ENCODE results near the gene CLDN15.

The CLDN15 gene

DNA sequence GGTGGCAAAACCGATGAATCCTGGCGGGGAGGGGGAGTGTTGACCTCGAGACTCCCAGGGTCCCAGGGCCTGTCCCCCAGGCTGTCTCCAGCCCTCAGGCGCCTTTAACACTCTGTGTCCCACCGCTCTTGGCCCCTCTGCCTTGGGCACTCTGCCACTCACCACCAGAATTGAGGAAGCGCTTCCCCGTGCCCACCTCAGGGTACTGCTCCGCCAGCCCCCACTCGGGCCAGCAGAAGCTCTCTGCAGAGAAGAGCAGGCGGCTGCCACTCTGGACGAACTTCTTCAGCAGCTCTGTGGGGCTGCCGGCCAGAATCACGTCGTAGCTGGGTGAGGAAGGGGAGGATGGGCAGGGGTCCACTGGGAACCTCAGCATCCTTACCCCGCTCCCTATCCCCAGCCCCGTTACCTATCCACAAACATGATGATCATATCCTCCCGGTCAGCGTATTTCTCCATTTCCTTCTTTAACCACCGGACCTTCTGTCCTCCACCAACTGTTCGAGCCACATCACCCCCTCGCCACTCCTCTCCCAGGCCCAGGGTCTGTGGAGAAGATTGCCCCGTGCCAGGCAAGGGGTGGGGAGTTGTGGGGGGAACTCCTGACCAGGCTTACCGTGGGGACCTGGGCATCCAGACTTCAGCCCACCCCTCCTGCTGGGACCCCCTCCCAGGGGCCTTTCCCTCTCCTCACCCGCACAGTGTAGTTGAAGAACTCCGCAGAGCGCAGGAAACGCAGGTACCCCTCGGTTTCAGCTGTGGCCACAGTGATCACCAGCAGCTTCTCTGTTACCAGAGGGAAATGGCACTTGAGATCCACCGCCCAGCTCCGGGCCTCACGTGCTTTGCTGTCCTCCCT is 21.4 kb downstream of the CLDN15 start:
- H3K27ac ChIP-seq, result peak overlapping the region; percentile 94
- TF ChIP-seq, protein P1, sequence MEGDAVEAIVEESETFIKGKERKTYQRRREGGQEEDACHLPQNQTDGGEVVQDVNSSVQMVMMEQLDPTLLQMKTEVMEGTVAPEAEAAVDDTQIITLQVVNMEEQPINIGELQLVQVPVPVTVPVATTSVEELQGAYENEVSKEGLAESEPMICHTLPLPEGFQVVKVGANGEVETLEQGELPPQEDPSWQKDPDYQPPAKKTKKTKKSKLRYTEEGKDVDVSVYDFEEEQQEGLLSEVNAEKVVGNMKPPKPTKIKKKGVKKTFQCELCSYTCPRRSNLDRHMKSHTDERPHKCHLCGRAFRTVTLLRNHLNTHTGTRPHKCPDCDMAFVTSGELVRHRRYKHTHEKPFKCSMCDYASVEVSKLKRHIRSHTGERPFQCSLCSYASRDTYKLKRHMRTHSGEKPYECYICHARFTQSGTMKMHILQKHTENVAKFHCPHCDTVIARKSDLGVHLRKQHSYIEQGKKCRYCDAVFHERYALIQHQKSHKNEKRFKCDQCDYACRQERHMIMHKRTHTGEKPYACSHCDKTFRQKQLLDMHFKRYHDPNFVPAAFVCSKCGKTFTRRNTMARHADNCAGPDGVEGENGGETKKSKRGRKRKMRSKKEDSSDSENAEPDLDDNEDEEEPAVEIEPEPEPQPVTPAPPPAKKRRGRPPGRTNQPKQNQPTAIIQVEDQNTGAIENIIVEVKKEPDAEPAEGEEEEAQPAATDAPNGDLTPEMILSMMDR (IDR thresholded peaks at IDR 0.05), result no peak
- no peak for TF ChIP-seq ZFX (IDR thresholded peaks at IDR 0.05; ENCODE audit: borderline replicate concordance)

DNA sequence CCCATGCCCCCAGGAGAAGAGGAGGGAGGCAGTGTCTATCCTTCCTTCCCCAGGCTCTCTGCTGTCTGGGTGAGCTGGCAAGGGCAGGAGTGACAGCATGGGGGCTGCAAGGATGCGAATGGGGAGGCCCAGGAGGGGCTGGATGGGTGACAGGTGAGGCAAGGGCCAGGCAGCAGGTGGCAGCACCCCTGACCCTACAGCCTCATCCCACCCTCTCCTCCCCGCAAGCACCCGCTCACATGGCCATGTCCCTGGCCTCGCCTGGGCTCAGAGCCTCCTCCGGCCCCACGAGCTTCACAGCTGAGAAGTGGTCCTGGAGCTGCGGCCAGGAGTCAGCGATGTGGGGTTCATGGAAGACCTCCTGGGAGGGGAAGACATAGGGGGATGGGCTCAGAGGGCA is 25.6 kb downstream of the CLDN15 start:
- no peak overlapping the region for H3K27ac ChIP-seq
- no peak for TF ChIP-seq ZFX (IDR thresholded peaks at IDR 0.05; ENCODE audit: borderline replicate concordance)
- TF ChIP-seq, protein P1 (IDR thresholded peaks at IDR 0.05), result no peak

DNA sequence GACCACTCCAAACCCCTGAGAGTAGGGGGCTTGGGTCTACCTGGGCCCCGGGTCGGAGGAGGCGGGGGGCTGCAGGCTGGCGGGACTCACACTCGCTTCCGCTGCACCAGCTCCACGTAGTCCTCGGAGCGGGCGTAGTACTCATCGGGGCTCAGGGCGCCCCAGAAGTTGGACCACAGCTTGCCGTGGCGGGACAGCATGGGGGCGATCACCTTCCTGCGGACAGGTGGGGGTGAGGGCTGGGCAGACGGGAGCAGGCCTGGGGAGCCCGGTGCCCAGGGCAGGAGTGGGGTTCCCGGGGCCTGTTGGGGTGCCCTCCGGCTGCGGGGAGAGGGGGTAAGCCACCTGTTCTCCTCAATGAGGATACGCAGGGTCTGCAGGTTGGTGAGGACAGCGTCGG is 26.1 kb downstream of the CLDN15 start:
- TF ChIP-seq ZFX (IDR thresholded peaks at IDR 0.05; ENCODE audit: borderline replicate concordance), result no peak
- TF ChIP-seq, protein P1 (IDR thresholded peaks at IDR 0.05), result no peak

DNA sequence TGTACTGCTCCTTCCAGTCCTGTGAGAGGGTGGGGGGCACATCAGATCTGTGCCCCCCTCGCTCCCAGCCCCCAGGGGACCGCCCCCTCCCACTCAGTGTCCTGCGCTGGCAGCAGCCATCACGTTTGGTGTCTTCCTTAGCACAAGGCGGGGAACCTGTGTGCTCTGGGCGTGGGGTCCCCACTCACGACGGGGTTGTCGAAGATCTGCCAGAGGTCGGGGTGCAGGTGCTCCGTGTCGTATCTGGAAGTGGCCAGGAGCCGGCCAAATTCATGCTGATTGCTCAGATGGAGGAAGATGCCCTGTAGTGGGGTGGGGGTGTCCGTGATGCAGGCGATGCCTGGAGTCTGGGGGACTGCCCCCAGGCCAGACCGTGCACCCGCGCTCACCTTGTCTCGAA is 27.5 kb downstream of the CLDN15 start:
- no peak overlapping the region for H3K27ac ChIP-seq
- no peak for TF ChIP-seq ZFX (IDR thresholded peaks at IDR 0.05; ENCODE audit: borderline replicate concordance)
- TF ChIP-seq, protein P1 (IDR thresholded peaks at IDR 0.05), result no peak

More for the DNA sequence above, 26.1 kb downstream of the CLDN15 start:
- H3K27ac ChIP-seq, result no peak overlapping the region

DNA sequence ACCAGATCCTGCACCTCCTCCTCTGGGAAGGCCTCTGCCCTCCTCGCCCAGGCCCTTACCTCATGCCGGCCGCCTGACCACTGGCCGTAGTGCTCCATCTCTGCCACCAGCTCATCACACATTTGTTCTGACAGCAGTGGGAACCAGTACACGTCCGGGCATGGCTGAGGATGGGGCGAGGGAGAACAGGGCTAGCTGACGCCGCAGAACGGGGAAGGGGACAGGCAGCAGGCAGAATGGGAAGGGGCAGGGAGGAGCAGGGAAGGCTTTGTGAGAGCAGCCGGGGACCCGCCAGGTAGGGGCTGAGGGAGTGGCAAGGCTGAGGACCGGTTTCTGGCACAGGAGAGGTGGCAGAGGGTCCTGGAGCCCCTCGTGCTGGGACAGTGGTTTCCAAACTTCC is 28.8 kb downstream of the CLDN15 start:
- TF ChIP-seq, protein P1 (IDR thresholded peaks at IDR 0.05), result no peak
- no peak for TF ChIP-seq ZFX (IDR thresholded peaks at IDR 0.05; ENCODE audit: borderline replicate concordance)
- H3K27ac ChIP-seq, result no peak overlapping the region

DNA sequence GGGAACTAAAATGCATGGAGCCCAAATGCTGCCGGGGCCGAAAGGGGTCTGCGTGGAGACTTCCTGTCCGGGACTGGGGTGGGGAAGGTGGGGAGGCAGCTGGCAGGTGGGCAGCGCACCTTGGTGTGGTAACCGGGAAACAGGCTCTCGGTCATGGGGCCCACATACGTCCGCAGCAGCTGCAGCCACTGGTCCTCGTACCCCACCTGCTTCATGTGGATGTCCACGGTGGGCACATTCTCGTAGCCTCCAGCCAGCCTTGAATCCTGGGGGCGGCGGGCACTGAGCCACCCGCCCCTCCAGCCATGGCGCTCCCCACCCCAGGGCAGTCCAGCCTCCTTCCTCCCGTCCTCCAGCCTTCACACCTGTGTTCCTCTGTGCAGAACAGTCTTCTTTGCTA is 30.1 kb downstream of the CLDN15 start:
- H3K27ac ChIP-seq, result 0 out of 2 replicates have a peak overlapping the region, but pooled peaks have one; percentile 13
- TF ChIP-seq ZFX (IDR thresholded peaks at IDR 0.05; ENCODE audit: borderline replicate concordance), result no peak
- TF ChIP-seq, protein P1 (IDR thresholded peaks at IDR 0.05), result no peak

DNA sequence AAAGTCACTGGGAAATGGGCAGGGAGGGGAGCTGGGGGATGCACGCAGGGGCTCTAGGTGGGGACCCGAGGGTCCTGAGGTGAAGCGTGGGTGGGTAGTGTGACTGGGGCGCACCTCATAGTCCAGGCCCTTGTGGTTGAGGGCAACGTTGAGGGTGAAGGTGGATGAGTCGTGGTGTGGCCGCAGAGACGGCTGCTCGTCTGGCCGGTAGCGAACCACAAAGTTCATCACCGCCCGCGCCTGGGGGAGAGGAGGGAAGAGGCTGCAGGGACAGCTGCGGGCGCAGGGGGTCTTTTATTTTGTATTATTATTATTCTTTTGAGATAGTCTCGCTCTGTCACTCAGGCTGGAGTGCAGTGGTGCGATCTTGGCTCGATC is 30.9 kb downstream of the CLDN15 start:
- TF ChIP-seq, protein P1 (IDR thresholded peaks at IDR 0.05), result no peak
- TF ChIP-seq ZFX (IDR thresholded peaks at IDR 0.05; ENCODE audit: borderline replicate concordance), result no peak

More for the DNA sequence above, 30.9 kb downstream of the CLDN15 start:
- H3K27ac ChIP-seq, result no peak overlapping the region
